Measurements from ENCODE around the gene LOC101059915. TPM values are rescaled to one million over a fixed set of nuclear protein-coding genes. Genes with fewer than 3 reads are reported as not detected.
"Not testable (repeated sequence)": the region's sequence is repeated elsewhere in the genome, so short reads cannot be mapped to it uniquely, and the experiment has no call there.

LOC101059915 gene

GRCh38 chrX:71720289-71720886 is 53.0 kb downstream of the LOC101059915 start:
- not testable (repeated sequence) for H3K9ac ChIP-seq (ENCODE audit: low read depth, low read length, poor library complexity); H3K4me2 ChIP-seq (ENCODE audit: insufficient read depth, low read length, poor library complexity, severe bottlenecking); H3K27me3 ChIP-seq (ENCODE audit: control insufficient read depth in 3 of 3, insufficient read depth in 3 of 3, low read depth in 1 of 3, low read length in 3 of 3); H3K4me3 ChIP-seq (ENCODE audit: low read length in 2 of 2); H3K14ac ChIP-seq (ENCODE audit: low read length); H3K23ac ChIP-seq (ENCODE audit: low read depth, low read length, poor library complexity); H2BK12ac ChIP-seq (ENCODE audit: low read length); H4K8ac ChIP-seq (ENCODE audit: low read depth, low read length); H3K4ac ChIP-seq (ENCODE audit: low read length); H2AFZ ChIP-seq (ENCODE audit: low read length); H3K4me1 ChIP-seq (ENCODE audit: control insufficient read depth in 2 of 2, insufficient read depth in 1 of 2, low read depth in 1 of 2, low read length in 2 of 2); H2BK120ac ChIP-seq (ENCODE audit: low read depth, low read length); H2AK5ac ChIP-seq (ENCODE audit: low read depth, low read length); H3K27ac ChIP-seq (replicated peaks; ENCODE audit: low read length); H4K91ac ChIP-seq (ENCODE audit: low read depth, low read length, poor library complexity); H2BK5ac ChIP-seq (ENCODE audit: low read length); H3K9me3 ChIP-seq (replicated peaks in 1 of 2; ENCODE audit: control insufficient read depth in 2 of 2, insufficient read depth in 1 of 2, low read depth in 1 of 2, low read length in 2 of 2); H3K18ac ChIP-seq (ENCODE audit: low read length); H3K79me1 ChIP-seq (ENCODE audit: low read depth, low read length); DNase-seq (ENCODE audit: low spot score); H2BK15ac ChIP-seq (ENCODE audit: low read length); H3K36me3 ChIP-seq (replicated peaks in 1 of 2; ENCODE audit: control insufficient read depth in 2 of 2, insufficient read depth in 2 of 2, low read length in 2 of 2)
- no CpG with 5 or more reads among the region's 20 CpGs for WGBS, 2 donors (ENCODE audit: extremely low coverage in 2 of 2, insufficient read length in 2 of 2, insufficient replicate concordance in 1 of 2)

Small RNA genes lying within 50 kb of the gene (small RNA-seq; reads per million reads assigned to genes)
- gene BX276092.4 (ENCODE audit: insufficient read depth) = not detected
